MCF 10A (cell line): ENCODE data around the gene SPATA12. TPM values are rescaled to one million over a fixed set of nuclear protein-coding genes. Genes with fewer than 3 reads are reported as not detected.

Source experiments
- BruUV-seq: library from RNA; stranded (reverse); fragments of 400-500 nt; replicated peaks from 2 replicates; lab custom pipeline; 2021; lab: Mats Ljungman, UMichigan
- CTCF ChIA-PET: fragments of 300-600 bp; sonication (Branson Sonifier 250); formaldehyde crosslinking; extraction: SDS; loops from one replicate; lab custom pipeline; 2021; ENCODE audit warnings: antibody characterized with exemption, inconsistent platforms; lab: Yijun Ruan, JAX
- POLR2A ChIA-PET: fragments of 300-600, 350-650 bp; sonication (Branson Sonifier 250); formaldehyde crosslinking; extraction: SDS; loops from one replicate; lab custom pipeline; 2020; ENCODE audit warnings: antibody characterized with exemption, inconsistent platforms; lab: Yijun Ruan, JAX
- DNase-seq: peaks from one replicate; pipeline ENCODE4 v3.0.0-alpha.2; 2018; ENCODE audit not compliant: unreplicated experiment
- H3K27ac Mint-ChIP-seq: one replicate; pipeline ENCODE4 v1.8.0; 2022; ENCODE audit warnings: mild to moderate bottlenecking, low read depth, mixed read lengths; ENCODE audit not compliant: unreplicated experiment
- H3K27me3 Mint-ChIP-seq: one replicate; pipeline ENCODE4 v1.8.0; 2022; ENCODE audit warnings: mixed read lengths; ENCODE audit not compliant: insufficient read depth, unreplicated experiment
- H3K36me3 Mint-ChIP-seq: one replicate; pipeline ENCODE4 v1.8.0; 2022; ENCODE audit warnings: mild to moderate bottlenecking, moderate library complexity, mixed read lengths; ENCODE audit not compliant: insufficient read depth, unreplicated experiment
- H3K4me1 Mint-ChIP-seq: one replicate; pipeline ENCODE4 v1.8.0; 2022; ENCODE audit warnings: mixed read lengths; ENCODE audit not compliant: insufficient read depth, unreplicated experiment
- H3K4me3 Mint-ChIP-seq: one replicate; pipeline ENCODE4 v1.8.0; 2022; ENCODE audit warnings: mild to moderate bottlenecking, moderate library complexity, mixed read lengths; ENCODE audit not compliant: unreplicated experiment
- H3K9me3 Mint-ChIP-seq: one replicate; pipeline ENCODE4 v1.8.0; 2022; ENCODE audit warnings: mixed read lengths; ENCODE audit not compliant: unreplicated experiment
- intact Hi-C: fragments of 100-400 bp; cut with micrococcal nuclease; formaldehyde crosslinking; loops from 2 replicates; pipeline ENCODE4 v1.14.1; 2022
- total RNA-seq: library from RNA; stranded (reverse); gene quantifications from 2 replicates; pipeline ENCODE4 v1.2.3, GENCODE V29; 2022
- TF ChIP-seq, protein P1 (sequence below): fragments of 200-600 bp; IDR thresholded peaks from one replicate; pipeline ENCODE4 v1.8.0; 2022; ENCODE audit warnings: antibody characterized with exemption, mild to moderate bottlenecking; ENCODE audit not compliant: unreplicated experiment

Gene SPATA12
- total RNA-seq, 1 experiment from 2014 or later, result not detected

DNA sequence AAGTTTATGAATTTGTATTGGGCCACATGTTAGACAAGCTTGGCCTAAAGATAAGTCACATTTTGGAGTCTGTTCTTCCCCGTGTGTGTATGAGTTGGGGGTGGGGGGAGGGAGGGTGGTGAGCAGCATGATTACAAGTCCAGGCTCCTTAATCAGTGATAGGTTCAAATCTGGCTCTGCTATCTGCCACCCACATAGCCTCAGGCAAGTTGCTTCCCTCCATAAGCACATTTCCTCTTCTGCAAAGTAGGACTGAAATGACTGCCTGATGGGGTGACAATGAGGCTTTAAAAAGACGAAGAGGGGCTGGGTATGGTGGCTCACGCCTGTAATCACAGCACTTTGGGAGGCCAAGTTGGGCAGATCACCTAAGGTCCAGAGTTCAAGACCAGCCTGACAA lies 1.1 kb upstream of the SPATA12 start:
- no peaks in the 10 kb centered on the region for H3K9me3 Mint-ChIP-seq
- H3K27ac Mint-ChIP-seq, result no peak overlapping the region
- ChIA-PET POLR2A (interaction anchor here (0.7 to 1.8 kb wide), 6 partner anchors 9 to 96 kb away, joined by 4 to 15 read pairs (median 9); no protein-coding TSS in a partner anchor), CTCF (interaction anchor here (0.8 kb wide), 1 partner anchor 51 kb away, joined by 4 read pairs; no protein-coding TSS in a partner anchor)
- H3K4me3 Mint-ChIP-seq, result no peak overlapping the region
- TF ChIP-seq, protein P1, sequence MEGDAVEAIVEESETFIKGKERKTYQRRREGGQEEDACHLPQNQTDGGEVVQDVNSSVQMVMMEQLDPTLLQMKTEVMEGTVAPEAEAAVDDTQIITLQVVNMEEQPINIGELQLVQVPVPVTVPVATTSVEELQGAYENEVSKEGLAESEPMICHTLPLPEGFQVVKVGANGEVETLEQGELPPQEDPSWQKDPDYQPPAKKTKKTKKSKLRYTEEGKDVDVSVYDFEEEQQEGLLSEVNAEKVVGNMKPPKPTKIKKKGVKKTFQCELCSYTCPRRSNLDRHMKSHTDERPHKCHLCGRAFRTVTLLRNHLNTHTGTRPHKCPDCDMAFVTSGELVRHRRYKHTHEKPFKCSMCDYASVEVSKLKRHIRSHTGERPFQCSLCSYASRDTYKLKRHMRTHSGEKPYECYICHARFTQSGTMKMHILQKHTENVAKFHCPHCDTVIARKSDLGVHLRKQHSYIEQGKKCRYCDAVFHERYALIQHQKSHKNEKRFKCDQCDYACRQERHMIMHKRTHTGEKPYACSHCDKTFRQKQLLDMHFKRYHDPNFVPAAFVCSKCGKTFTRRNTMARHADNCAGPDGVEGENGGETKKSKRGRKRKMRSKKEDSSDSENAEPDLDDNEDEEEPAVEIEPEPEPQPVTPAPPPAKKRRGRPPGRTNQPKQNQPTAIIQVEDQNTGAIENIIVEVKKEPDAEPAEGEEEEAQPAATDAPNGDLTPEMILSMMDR, result no peak
- DNase-seq, result no peak
- no TSS peak for BruUV-seq
- no peaks in the 10 kb centered on the region for H3K36me3 Mint-ChIP-seq
- intact Hi-C loops, result no loop called here
- no peaks in the 10 kb centered on the region for H3K27me3 Mint-ChIP-seq
- peaks cover 25% of the 10 kb centered on the region for H3K4me1 Mint-ChIP-seq

- CTCF ChIA-PET, result interaction anchor here (0.6 to 2.7 kb wide), 4 partner anchors 41 to 66 kb away, joined by 3 to 10 read pairs (median 3); no protein-coding TSS in a partner anchor
- no peak overlapping the region for H3K4me3 Mint-ChIP-seq
- intact Hi-C loops, result loop anchor here (2.0 kb wide), 1 partner anchor 55 kb away; no protein-coding TSS in a partner anchor
- H3K9me3 Mint-ChIP-seq, result no peaks in the 10 kb centered on the region
- H3K27ac Mint-ChIP-seq, result no peak overlapping the region
- no TSS peak for BruUV-seq
- TF ChIP-seq, protein P1, result no peak
- H3K27me3 Mint-ChIP-seq, result no peaks in the 10 kb centered on the region
- no peak for DNase-seq
- H3K4me1 Mint-ChIP-seq, result peaks cover 30% of the 10 kb centered on the region
- POLR2A ChIA-PET, result interaction anchor here (1.4 kb wide), 2 partner anchors 44 to 56 kb away, joined by 3 read pairs; no protein-coding TSS in a partner anchor
- H3K36me3 Mint-ChIP-seq, result no peaks in the 10 kb centered on the region
Measured at GRCh38 chr3:57061556-57061955, 1.1 kb downstream of the SPATA12 start.

GRCh38 chr3:57062101-57062631 lies 1.7 kb downstream of the SPATA12 start:
- H3K27ac Mint-ChIP-seq, result no peak overlapping the region
- H3K4me1 Mint-ChIP-seq, result peaks cover 30% of the 10 kb centered on the region

DNA sequence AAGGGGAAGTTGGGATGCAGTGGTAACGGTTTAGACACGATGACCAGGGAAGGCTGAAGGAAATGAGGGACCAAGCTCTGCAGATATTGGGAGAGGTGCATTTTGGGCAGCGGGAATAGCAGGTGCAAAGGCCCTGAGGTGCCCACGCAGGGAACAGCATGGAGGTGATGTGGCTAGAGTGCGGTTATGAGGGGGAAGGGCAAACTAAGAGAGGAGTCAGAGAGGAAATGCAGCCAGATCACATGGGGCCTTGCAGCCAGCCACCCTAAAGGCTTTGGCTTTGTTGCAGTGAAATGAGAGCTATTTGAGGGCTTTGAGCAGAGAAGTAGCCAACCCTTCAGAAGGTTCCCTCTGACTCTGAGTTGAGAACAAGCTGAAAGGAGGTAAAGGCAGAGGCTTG lies 2.6 kb downstream of the SPATA12 start:
- no peak for DNase-seq
- Mint-ChIP-seq H3K27ac (no peak overlapping the region), H3K4me1 (peaks cover 31% of the 10 kb centered on the region), H3K27me3 (no peaks in the 10 kb centered on the region), H3K9me3 (no peaks in the 10 kb centered on the region), H3K36me3 (peaks cover under 1% of the 10 kb centered on the region), H3K4me3 (no peak overlapping the region)
- ChIA-PET POLR2A (interaction anchor here (0.9 to 1.4 kb wide), 4 partner anchors 45 to 68 kb away, joined by 3 read pairs; no protein-coding TSS in a partner anchor), CTCF (interaction anchor here (0.5 to 2.7 kb wide), 3 partner anchors 55 to 446 kb away, joined by 3 to 10 read pairs (median 3); no protein-coding TSS in a partner anchor)
- BruUV-seq, result no TSS peak
- intact Hi-C loops, result no loop called here
- TF ChIP-seq, protein P1, result no peak

More at GRCh38 chr3:57062101-57062631, 1.7 kb downstream of the SPATA12 start:
- ChIA-PET CTCF (interaction anchor here (0.6 to 2.7 kb wide), 4 partner anchors 41 to 66 kb away, joined by 3 to 10 read pairs (median 3); no protein-coding TSS in a partner anchor), POLR2A (interaction anchor here (1.0 to 1.4 kb wide), 3 partner anchors 45 to 57 kb away, joined by 3 read pairs; no protein-coding TSS in a partner anchor)
- Mint-ChIP-seq H3K4me3 (no peak overlapping the region), H3K27me3 (no peaks in the 10 kb centered on the region), H3K9me3 (no peaks in the 10 kb centered on the region), H3K36me3 (no peaks in the 10 kb centered on the region)
- intact Hi-C loops, result no loop called here
- no TSS peak for BruUV-seq
- TF ChIP-seq, protein P1, result no peak
- DNase-seq, result no peak
